Breast epithelium (tissue), 3 donors: ENCODE results near the gene TMTC1.
"Not testable (repeated sequence)": the region's sequence is repeated elsewhere in the genome, so short reads cannot be mapped to it uniquely, and the experiment has no call there.

ENCODE experiments used
- POLR2A ChIP-seq: fragments of 450-650 bp; IDR thresholded peaks from one replicate; pipeline ENCODE4 v1.6.1; 2016; ENCODE audit warnings: antibody characterized with exemption, mild to moderate bottlenecking, moderate library complexity
- POLR2AphosphoS5 ChIP-seq, 3 donors: sonication (generic); formaldehyde crosslinking; IDR thresholded peaks; one replicate each; pipeline ENCODE4 v1.6.1; 2017; ENCODE audit warnings: antibody characterized with exemption in 3 of 3
- TF ChIP-seq, protein P1 (sequence below), 3 donors: fragments of 450-650 bp; IDR thresholded peaks; one replicate each; pipeline ENCODE4 v1.5.1; 2016 to 2017; ENCODE audit warnings: antibody characterized with exemption in 3 of 3, mild to moderate bottlenecking in 3 of 3, moderate library complexity in 3 of 3

DNA sequence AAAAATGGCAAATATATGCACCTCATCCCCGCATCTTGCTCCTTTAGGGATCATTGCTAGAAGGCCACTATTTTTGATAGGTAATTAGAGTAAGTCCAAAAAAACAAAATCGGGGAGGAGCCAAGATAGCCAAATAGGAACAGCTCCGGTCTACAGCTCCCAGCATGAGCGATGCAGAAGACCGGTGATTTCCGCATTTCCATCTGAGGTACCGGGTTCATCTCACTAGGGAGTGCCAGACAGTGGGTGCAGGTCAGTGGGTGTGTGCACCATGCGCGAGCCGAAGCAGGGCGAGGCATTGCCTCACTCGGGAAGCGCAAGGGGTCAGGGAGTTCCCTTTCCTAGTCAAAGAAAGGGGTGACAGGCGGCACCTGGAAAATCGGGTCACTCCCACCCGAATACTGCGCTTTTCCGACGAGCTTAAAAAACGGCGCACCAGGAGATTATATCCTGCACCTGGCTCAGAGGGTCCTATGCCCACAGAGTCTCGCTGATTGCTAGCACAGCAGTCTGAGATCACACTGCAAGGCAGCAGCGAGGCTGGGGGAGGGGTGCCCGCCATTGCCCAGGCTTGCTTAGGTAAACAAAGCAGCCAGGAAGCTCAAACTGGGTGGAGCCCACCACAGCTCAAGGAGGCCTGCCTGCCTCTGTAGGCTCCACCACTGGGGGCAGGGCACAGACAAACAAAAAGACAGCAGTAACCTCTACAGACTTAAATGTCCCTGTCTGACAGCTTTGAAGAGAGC is 26.0 kb upstream of the TMTC1 start:
- TF ChIP-seq, protein P1, sequence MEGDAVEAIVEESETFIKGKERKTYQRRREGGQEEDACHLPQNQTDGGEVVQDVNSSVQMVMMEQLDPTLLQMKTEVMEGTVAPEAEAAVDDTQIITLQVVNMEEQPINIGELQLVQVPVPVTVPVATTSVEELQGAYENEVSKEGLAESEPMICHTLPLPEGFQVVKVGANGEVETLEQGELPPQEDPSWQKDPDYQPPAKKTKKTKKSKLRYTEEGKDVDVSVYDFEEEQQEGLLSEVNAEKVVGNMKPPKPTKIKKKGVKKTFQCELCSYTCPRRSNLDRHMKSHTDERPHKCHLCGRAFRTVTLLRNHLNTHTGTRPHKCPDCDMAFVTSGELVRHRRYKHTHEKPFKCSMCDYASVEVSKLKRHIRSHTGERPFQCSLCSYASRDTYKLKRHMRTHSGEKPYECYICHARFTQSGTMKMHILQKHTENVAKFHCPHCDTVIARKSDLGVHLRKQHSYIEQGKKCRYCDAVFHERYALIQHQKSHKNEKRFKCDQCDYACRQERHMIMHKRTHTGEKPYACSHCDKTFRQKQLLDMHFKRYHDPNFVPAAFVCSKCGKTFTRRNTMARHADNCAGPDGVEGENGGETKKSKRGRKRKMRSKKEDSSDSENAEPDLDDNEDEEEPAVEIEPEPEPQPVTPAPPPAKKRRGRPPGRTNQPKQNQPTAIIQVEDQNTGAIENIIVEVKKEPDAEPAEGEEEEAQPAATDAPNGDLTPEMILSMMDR (IDR thresholded peaks at IDR 0.05) = not testable (repeated sequence)
- TF ChIP-seq POLR2A; POLR2AphosphoS5 (IDR thresholded peaks at IDR 0.05): not testable (repeated sequence)
